Putamen (tissue), 1 donor: ENCODE results near the gene MTERF4.

ENCODE experiments used
- DNase-seq: peaks from one replicate; pipeline ENCODE4 v3.0.0-alpha.2; 2016; ENCODE audit warnings: low spot score

Gene MTERF4

DNA sequence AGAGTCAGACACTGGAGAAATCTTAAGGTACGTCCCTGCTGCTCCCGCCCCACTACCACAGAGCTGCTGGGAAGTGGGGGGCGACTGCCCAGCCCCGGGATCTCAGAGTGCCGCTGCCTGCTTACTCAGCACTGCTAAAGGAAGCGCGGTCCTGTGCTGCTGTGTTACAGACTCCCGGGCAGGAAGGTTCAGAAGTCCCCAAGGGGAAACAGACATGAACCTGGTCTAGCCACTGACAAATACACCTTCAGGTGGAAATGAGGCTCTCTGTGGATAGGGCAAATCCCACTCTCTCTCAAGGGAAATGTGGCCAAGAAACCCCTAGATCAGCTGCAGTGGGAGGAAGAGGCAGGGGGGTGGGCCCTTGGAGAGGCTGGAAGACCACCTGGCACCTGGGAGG lies 13.7 kb downstream of the MTERF4 start:
- DNase-seq: no peak

GRCh38 chr2:241087420-241088268 lies 14.4 kb downstream of the MTERF4 start:
- DNase-seq: no peak

GRCh38 chr2:241084856-241085444 lies 17.1 kb downstream of the MTERF4 start:
- DNase-seq: no peak

GRCh38 chr2:241083091-241083415 lies 19.0 kb downstream of the MTERF4 start:
- DNase-seq: no peak

DNA sequence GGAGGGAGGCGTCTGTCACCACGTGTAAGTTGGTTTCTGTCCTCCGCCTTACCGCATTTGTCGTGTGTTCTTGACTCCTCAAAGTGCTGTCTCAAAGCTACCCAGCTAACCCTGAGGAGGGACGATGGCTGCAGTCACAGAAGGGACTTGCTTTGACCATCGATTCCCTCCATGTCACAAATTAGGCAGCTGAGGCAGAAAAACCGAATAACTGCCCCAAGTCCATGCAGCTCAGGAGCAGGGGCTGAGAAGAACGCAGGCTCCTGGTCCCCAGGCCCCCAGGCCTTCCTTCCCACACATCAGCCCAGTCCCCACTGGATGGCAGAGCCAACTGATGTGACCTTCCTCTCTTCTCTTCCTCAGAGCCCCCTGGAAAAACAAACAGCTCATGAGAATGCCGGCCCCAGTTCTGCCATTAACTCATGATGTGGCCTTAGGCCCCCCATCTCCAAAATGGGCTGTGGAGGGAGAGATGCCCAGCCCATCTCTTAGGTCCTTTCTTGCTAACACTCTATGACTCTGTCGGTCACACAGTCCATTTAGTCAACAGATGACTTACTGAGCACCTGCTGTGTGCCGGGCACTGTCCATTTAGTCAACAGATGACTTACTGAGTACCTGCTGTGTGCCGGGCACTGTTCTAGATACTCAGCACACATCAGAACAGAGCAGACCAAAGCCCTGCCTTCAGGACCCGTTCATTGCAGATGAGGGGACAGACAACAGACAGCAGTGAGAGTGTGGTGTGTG lies 19.6 kb downstream of the MTERF4 start:
- DNase-seq: no peak

GRCh38 chr2:241081643-241082340 lies 20.3 kb downstream of the MTERF4 start:
- DNase-seq: no peak

GRCh38 chr2:241081190-241081642 lies 20.9 kb downstream of the MTERF4 start:
- DNase-seq: no peak

DNA sequence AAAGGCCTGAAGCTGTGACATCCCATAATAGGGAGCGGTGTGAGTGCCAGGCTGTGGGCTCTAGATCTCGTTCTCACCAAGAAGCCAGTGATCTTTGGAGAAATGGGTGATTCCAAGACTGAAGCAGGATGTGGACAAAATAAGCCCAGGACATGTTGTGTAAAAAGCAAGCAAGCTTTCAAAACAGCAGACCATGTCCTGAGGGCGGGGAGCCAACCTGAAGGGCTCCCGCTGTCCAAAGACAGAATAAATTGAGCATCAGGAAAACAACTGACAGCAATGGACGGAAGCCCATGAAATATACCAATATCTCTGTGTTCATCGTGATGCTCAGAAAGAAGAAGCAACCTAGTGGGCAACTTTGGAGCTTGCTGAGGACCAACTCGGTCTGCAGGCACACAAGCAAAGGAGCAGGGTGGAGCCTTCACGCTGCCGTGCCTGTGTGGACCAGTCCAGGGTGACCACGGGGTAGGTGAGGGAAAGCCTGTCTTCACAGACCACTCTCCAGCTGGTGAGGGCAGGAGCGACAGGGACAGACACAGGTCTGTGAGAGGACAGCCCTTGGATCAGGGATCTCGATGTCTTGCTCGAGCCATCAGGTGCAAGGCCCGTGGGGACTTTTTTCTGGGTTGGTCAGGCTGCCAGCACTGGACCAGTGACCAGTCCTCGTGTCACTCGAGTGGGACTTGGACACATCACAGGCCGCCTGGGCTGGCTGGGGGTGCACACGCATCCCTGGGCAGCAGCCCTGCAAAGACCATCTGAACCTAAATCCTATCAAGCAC lies 21.5 kb downstream of the MTERF4 start:
- no peak for DNase-seq

- DNase-seq: no peak
Observed at GRCh38 chr2:241074901-241075540, 27.1 kb downstream of the MTERF4 start.

GRCh38 chr2:241074065-241074818 lies 27.8 kb downstream of the MTERF4 start:
- no peak for DNase-seq

DNA sequence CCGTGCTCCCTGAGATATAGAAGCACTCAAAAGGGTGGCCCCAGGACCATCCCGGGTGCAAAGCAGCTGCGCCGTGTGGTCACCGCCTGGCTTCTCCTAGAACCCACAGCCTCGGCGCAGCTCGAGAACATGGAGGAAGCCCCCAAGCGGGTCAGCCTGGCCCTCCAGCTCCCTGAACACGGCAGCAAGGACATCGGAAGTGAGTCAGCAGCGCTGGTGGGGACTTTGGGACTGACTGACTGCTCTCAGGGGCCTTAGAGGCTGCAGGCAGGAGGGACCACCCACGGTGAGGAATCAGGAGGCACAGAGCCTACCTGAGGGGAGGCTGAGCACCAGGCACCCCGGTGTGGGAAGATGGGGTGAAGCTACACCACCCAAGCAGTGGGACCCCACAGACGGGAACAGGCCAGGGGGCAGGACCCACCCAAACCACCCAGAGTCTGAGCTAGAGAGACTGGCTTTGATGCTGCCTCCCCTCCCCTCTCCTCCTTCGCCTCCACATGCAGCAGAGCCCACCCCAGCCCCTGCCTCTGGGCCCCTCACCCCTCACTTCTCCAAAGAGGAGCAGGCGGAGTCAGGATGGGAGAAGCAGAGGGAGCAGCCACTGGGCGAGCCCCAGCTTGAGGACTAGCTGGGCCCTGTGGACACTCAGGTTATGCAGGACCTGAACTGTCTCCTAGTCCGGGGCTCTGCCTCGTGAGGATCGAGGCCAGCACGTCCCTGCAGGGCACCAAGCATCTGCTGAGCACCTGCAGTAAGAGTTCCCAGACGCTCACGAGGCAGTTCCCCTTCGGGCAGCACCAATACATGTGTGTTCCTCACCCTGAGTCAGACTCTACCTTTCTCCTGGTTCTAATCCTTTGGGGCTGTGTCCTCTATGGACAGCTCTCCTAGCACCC lies 28.7 kb downstream of the MTERF4 start:
- no peak for DNase-seq

DNA sequence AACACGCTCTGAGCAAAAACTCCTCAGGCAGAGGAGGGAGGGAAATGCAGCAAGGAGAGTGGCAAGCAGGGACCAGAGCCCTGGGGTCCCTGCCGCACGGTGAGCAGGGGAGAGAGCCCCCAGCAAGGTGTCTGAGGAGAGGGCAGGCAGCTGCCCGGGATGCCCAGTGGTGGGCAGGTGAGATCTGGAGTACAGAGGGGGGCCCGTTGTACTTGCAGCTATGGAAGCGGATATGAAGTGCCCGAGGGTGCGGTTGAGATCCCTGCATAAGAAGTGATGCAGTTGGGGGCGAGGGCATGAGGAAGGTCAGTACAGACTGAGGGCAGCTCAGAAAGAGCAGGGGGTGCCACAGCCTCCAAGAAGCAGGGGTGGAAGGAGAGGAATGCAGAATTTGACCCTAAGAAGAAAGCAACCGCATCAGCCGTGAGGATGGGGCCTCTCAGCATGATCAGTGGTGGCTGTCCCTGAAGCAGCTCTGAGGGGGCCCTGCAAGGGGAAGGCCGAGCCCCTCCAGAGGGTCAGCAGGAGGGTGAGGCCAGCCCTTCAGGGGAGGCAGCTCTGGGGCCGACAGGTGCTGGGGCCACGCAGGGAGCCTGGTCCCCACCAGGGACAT lies 29.4 kb downstream of the MTERF4 start:
- no peak for DNase-seq

DNA sequence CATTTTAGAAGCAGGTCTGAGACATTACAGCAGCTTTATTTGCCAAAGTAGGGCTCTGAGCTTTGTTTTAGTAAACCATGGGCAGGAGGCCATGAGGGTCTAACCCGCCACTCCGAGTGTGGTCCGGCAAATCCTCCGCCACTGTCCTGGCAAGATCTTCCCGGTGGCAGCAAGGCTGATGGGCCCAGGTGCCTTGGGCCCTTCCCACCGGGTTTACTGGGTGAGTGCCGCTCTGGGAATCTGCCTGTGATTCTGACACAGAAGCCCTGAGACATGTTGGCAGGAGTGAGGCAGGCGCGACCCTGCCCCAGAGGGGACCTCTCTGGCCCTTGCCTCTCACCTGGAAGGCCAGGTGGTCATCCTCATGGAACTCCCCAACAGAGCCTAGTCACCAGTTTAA lies 29.9 kb downstream of the MTERF4 start:
- no peak for DNase-seq

DNA sequence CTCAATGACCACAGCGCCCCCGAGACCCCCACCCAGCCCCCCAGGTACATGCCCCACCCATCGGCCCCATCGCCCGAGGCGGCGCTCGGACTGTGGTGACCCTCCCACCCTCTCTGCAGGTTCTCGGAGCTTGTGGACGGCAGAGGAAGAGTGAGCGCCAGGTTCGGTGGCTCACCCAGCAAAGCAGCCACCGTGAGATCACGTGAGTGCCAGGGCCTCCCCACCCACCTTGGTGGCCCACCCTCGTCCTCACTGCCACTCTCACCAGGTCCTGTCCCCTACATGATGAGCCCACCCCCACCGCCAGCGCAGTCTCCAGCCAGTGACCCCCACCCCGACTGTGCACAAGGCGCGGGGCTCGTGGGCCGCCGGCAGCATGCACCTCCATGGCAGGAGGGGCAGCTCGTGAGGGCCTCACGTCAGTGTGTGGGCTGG lies 30.4 kb downstream of the MTERF4 start:
- DNase-seq: no peak

GRCh38 chr2:241070811-241071676 lies 31.0 kb downstream of the MTERF4 start:
- DNase-seq: no peak

DNA sequence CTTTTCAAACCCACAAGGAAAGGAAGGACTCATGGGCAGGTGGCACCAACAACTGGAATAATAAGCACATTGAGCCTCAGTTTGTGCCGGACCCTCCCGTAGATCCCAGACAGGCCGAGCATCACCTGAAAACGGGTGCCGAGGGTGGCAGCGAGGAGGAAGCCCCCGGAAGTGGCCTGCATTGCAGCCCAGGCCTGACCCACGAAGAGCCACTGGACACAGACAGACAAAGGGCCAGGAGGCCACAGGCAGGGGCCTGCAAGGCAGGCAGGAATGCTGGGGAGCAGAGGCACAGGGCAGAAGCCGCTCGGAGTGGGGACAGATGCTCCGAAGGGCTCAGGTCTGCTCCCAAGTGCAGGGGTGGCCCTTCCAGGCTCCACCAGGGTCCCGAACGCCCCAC lies 31.7 kb downstream of the MTERF4 start:
- DNase-seq: no peak

GRCh38 chr2:241069821-241070281 lies 32.2 kb downstream of the MTERF4 start:
- DNase-seq: no peak
